ENCODE results near the gene AFF2.

Gene AFF2

GRCh38 chrX:148649145-148649795, 148.9 kb downstream of the AFF2 start:
- Histone ChIP-seq H3K9me3 (ENCODE audit: severe bottlenecking) (no peaks in the 10 kb centered on the region), H3K4me3 (ENCODE audit: severe bottlenecking) (no peak overlapping the region), H3K27ac (ENCODE audit: poor library complexity, severe bottlenecking) (no peak overlapping the region), H3K27me3 (ENCODE audit: insufficient read depth, poor library complexity, severe bottlenecking) (no peaks in the 10 kb centered on the region), H3K36me3 (ENCODE audit: low read depth) (no peaks in the 10 kb centered on the region), H3K4me1 (ENCODE audit: insufficient read depth, poor library complexity, severe bottlenecking) (no peaks in the 10 kb centered on the region)
- DNase-seq (ENCODE audit: low spot score) (no peak), ATAC-seq (ENCODE audit: low read depth) (no peak)
- TF ChIP-seq, protein P1, sequence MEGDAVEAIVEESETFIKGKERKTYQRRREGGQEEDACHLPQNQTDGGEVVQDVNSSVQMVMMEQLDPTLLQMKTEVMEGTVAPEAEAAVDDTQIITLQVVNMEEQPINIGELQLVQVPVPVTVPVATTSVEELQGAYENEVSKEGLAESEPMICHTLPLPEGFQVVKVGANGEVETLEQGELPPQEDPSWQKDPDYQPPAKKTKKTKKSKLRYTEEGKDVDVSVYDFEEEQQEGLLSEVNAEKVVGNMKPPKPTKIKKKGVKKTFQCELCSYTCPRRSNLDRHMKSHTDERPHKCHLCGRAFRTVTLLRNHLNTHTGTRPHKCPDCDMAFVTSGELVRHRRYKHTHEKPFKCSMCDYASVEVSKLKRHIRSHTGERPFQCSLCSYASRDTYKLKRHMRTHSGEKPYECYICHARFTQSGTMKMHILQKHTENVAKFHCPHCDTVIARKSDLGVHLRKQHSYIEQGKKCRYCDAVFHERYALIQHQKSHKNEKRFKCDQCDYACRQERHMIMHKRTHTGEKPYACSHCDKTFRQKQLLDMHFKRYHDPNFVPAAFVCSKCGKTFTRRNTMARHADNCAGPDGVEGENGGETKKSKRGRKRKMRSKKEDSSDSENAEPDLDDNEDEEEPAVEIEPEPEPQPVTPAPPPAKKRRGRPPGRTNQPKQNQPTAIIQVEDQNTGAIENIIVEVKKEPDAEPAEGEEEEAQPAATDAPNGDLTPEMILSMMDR (IDR thresholded peaks at IDR 0.05; ENCODE audit: poor library complexity, severe bottlenecking): no peak

DNA sequence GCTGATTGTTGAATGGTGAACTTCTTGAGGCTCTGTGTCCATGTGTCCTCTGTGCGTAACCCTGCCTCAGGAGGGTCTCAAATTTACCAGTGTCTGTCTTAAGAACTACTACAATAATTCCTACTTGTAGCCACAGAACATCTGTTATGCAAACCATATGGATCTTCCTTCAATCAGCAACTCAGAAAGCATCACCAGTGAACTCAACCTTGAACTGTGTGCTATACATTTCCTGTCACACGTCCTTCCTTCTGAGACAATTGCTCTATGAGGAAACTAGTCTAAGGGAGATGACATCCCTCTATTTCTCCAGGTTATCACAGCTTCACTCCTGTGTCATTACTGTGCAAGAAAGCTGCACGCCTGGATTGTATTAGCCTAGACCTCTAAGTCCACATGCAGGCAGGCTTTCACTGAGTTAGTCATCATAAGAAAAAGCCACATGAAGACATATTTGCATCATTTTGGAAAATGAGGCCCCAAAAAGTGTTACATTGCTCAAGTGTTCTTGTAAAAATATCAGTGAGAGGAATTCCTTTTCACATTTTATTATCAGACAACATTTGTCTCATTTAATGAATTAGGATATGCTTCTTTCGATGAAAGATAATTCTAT, 157.8 kb downstream of the AFF2 start:
- ATAC-seq (ENCODE audit: low read depth) (no peak), DNase-seq (ENCODE audit: low spot score) (no peak)
- TF ChIP-seq, protein P1 (IDR thresholded peaks at IDR 0.05; ENCODE audit: poor library complexity, severe bottlenecking): no peak
- Histone ChIP-seq H3K4me3 (ENCODE audit: severe bottlenecking) (no peak overlapping the region), H3K4me1 (ENCODE audit: insufficient read depth, poor library complexity, severe bottlenecking) (no peaks in the 10 kb centered on the region), H3K27ac (ENCODE audit: poor library complexity, severe bottlenecking) (no peak overlapping the region), H3K9me3 (ENCODE audit: severe bottlenecking) (no peaks in the 10 kb centered on the region), H3K36me3 (ENCODE audit: low read depth) (no peaks in the 10 kb centered on the region), H3K27me3 (ENCODE audit: insufficient read depth, poor library complexity, severe bottlenecking) (no peaks in the 10 kb centered on the region)

GRCh38 chrX:148659481-148659880, 159.1 kb downstream of the AFF2 start:
- Histone ChIP-seq H3K9me3 (ENCODE audit: severe bottlenecking) (no peaks in the 10 kb centered on the region), H3K4me3 (ENCODE audit: severe bottlenecking) (no peak overlapping the region), H3K4me1 (ENCODE audit: insufficient read depth, poor library complexity, severe bottlenecking) (no peaks in the 10 kb centered on the region), H3K27ac (ENCODE audit: poor library complexity, severe bottlenecking) (no peak overlapping the region), H3K27me3 (ENCODE audit: insufficient read depth, poor library complexity, severe bottlenecking) (no peaks in the 10 kb centered on the region), H3K36me3 (ENCODE audit: low read depth) (no peaks in the 10 kb centered on the region)
- TF ChIP-seq, protein P1 (IDR thresholded peaks at IDR 0.05; ENCODE audit: poor library complexity, severe bottlenecking): no peak
- ATAC-seq (ENCODE audit: low read depth) (no peak), DNase-seq (ENCODE audit: low spot score) (no peak)

GRCh38 chrX:148661035-148661434, 160.6 kb downstream of the AFF2 start:
- Histone ChIP-seq H3K4me3 (ENCODE audit: severe bottlenecking) (no peak overlapping the region), H3K9me3 (ENCODE audit: severe bottlenecking) (no peaks in the 10 kb centered on the region), H3K36me3 (ENCODE audit: low read depth) (no peaks in the 10 kb centered on the region), H3K4me1 (ENCODE audit: insufficient read depth, poor library complexity, severe bottlenecking) (no peaks in the 10 kb centered on the region), H3K27ac (ENCODE audit: poor library complexity, severe bottlenecking) (no peak overlapping the region), H3K27me3 (ENCODE audit: insufficient read depth, poor library complexity, severe bottlenecking) (no peaks in the 10 kb centered on the region)
- TF ChIP-seq, protein P1 (IDR thresholded peaks at IDR 0.05; ENCODE audit: poor library complexity, severe bottlenecking): no peak
- ATAC-seq (ENCODE audit: low read depth) (no peak), DNase-seq (ENCODE audit: low spot score) (no peak)

GRCh38 chrX:148662014-148662413, 161.6 kb downstream of the AFF2 start:
- H3K27me3 ChIP-seq (ENCODE audit: insufficient read depth, poor library complexity, severe bottlenecking): no peaks in the 10 kb centered on the region
- ATAC-seq (ENCODE audit: low read depth): no peak
- DNase-seq (ENCODE audit: low spot score): no peak
- no peak overlapping the region for H3K4me3 ChIP-seq (ENCODE audit: severe bottlenecking)
- no peaks in the 10 kb centered on the region for H3K4me1 ChIP-seq (ENCODE audit: insufficient read depth, poor library complexity, severe bottlenecking)
- H3K36me3 ChIP-seq (ENCODE audit: low read depth): no peaks in the 10 kb centered on the region
- TF ChIP-seq, protein P1 (IDR thresholded peaks at IDR 0.05; ENCODE audit: poor library complexity, severe bottlenecking): no peak
- H3K9me3 ChIP-seq (ENCODE audit: severe bottlenecking): no peaks in the 10 kb centered on the region
- no peak overlapping the region for H3K27ac ChIP-seq (ENCODE audit: poor library complexity, severe bottlenecking)

All from RWPE2 (cell line).